HepG2 (cell line): ENCODE results near the gene SLCO4A1.

Experiments
- ERF ChIP-seq: IDR thresholded peaks from 2 replicates; pipeline ENCODE4 v1.6.1; 2018; ENCODE audit warnings: missing biosample characterization, missing genetic modification reagents
- FOXA1 ChIP-seq, 2 experiments: fragments of 450-650 bp in 1 of 2; sonication (generic) in 1 of 2; formaldehyde crosslinking in 1 of 2; IDR thresholded peaks; 2 replicates each; pipeline versions ENCODE4 v1.4.0 to v1.6.1; 2016 to 2020; ENCODE audit warnings: missing genetic modification reagents in 1 of 2
- KDM1A ChIP-seq: IDR thresholded peaks from 2 replicates; pipeline ENCODE4 v1.6.1; 2016; ENCODE audit warnings: missing compliant biosample characterization
- MATR3 ChIP-seq: sonication (generic); formaldehyde crosslinking; IDR thresholded peaks from 2 replicates; pipeline ENCODE4 v1.4.0; 2020; ENCODE audit warnings: missing genetic modification reagents
- POLR2A ChIP-seq, 2 experiments: IDR thresholded peaks; 2 replicates each; pipeline ENCODE4 v1.6.1; 2011; ENCODE audit warnings: low read depth in 2 of 2, low read length in 2 of 2, mild to moderate bottlenecking in 1 of 2, moderate library complexity in 1 of 2; ENCODE audit not compliant: insufficient read depth in 1 of 2
- TP53 ChIP-seq: sonication (generic); formaldehyde crosslinking; conservative IDR thresholded peaks from 2 replicates; pipeline ENCODE4 v1.4.0; 2020; ENCODE audit warnings: missing genetic modification reagents
- ZNF572 ChIP-seq: sonication (generic); formaldehyde crosslinking; IDR thresholded peaks from 2 replicates; pipeline ENCODE4 v1.5.1; 2020; ENCODE audit warnings: mild to moderate bottlenecking, missing genetic modification reagents
- ZZZ3 ChIP-seq: sonication (generic); formaldehyde crosslinking; IDR thresholded peaks from 2 replicates; pipeline ENCODE4 v1.4.0; 2020; ENCODE audit warnings: missing genetic modification reagents, mild to moderate bottlenecking, borderline replicate concordance
- TF ChIP-seq, protein P1 (sequence below): IDR thresholded peaks from 2 replicates; pipeline ENCODE4 v1.6.1; 2012; ENCODE audit warnings: inconsistent platforms
- TF ChIP-seq, protein P2 (sequence below): fragments of 450-650 bp; IDR thresholded peaks from 2 replicates; pipeline ENCODE4 v1.6.1; 2017; ENCODE audit warnings: mild to moderate bottlenecking
- TF ChIP-seq, protein P3 (sequence below): sonication (generic); formaldehyde crosslinking; conservative IDR thresholded peaks from 2 replicates; pipeline ENCODE4 v1.8.0; 2022; ENCODE audit warnings: low read depth, missing genetic modification reagents
- TF ChIP-seq, protein P4 (sequence below): sonication (generic); formaldehyde crosslinking; IDR thresholded peaks from 2 replicates; pipeline ENCODE4 v1.5.0; 2020; ENCODE audit warnings: mild to moderate bottlenecking, missing genetic modification reagents

DNA sequence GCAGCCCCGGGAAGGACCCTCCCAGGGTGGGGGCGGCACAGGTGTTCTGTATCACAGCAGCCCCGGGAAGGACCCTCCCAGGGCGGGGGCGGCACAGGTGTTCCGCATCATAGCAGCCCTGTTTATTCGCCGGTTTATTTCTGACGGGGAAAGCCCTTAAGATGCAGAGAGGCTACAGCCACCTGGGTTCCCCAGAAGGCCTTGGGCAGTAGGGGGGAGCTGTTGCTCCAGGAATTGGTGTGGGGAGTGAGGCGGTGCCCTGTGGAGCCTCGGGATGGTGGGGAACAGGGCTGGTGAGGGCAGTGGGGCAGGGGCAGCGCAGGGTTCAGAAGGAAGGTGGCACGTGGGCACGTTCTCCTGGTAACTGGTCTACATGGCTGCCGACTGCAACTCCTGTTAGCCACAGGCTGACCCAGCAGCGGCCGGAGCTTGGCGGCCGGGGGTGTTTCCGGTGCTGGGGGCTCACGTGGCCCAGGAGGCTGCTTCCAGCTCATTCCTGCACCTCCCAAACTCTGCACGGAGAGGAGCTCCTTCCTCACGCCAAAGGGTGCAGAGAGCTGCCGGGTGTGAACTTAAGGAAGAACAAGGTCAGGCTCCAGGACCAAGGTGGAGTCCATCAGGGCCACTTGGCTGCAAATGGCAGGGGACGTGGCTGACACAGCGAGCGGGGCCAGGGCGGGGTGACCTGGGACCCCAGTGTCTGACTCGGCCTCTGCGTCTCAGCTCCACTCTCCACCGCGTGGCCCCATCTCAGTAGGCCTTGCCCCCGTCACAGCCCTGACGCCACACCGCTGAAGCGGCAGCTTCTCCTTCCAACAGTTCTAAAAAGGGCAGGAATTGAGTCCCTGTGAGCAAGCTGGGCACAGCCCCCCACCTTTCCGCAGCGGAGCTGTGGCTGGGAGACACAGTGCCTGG lies 13.2 kb downstream of the SLCO4A1 start:
- TF ChIP-seq TP53 (CRISPR knock-in tag) (no peak), ERF (CRISPR knock-in tag) (no peak), FOXA1 (IDR thresholded peaks at IDR 0.05) (no peak), FOXA1 (CRISPR knock-in tag; IDR thresholded peaks at IDR 0.05) (no peak), KDM1A (CRISPR knock-in tag) (no peak), ZNF572 (CRISPR knock-in tag) (no peak), POLR2A (IDR thresholded peaks at IDR 0.05; ENCODE audit: insufficient read depth in 1 of 2, low read depth in 2 of 2, low read length in 2 of 2) (no peak), MATR3 (CRISPR knock-in tag) (no peak), ZZZ3 (CRISPR knock-in tag) (no peak)
- TF ChIP-seq, protein P1, sequence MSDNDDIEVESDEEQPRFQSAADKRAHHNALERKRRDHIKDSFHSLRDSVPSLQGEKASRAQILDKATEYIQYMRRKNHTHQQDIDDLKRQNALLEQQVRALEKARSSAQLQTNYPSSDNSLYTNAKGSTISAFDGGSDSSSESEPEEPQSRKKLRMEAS = no peak
- TF ChIP-seq, protein P2, sequence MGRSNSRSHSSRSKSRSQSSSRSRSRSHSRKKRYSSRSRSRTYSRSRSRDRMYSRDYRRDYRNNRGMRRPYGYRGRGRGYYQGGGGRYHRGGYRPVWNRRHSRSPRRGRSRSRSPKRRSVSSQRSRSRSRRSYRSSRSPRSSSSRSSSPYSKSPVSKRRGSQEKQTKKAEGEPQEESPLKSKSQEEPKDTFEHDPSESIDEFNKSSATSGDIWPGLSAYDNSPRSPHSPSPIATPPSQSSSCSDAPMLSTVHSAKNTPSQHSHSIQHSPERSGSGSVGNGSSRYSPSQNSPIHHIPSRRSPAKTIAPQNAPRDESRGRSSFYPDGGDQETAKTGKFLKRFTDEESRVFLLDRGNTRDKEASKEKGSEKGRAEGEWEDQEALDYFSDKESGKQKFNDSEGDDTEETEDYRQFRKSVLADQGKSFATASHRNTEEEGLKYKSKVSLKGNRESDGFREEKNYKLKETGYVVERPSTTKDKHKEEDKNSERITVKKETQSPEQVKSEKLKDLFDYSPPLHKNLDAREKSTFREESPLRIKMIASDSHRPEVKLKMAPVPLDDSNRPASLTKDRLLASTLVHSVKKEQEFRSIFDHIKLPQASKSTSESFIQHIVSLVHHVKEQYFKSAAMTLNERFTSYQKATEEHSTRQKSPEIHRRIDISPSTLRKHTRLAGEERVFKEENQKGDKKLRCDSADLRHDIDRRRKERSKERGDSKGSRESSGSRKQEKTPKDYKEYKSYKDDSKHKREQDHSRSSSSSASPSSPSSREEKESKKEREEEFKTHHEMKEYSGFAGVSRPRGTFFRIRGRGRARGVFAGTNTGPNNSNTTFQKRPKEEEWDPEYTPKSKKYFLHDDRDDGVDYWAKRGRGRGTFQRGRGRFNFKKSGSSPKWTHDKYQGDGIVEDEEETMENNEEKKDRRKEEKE = no peak
- TF ChIP-seq, protein P3, sequence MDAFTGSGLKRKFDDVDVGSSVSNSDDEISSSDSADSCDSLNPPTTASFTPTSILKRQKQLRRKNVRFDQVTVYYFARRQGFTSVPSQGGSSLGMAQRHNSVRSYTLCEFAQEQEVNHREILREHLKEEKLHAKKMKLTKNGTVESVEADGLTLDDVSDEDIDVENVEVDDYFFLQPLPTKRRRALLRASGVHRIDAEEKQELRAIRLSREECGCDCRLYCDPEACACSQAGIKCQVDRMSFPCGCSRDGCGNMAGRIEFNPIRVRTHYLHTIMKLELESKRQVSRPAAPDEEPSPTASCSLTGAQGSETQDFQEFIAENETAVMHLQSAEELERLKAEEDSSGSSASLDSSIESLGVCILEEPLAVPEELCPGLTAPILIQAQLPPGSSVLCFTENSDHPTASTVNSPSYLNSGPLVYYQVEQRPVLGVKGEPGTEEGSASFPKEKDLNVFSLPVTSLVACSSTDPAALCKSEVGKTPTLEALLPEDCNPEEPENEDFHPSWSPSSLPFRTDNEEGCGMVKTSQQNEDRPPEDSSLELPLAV (CRISPR knock-in tag) = no peak
- TF ChIP-seq, protein P4, sequence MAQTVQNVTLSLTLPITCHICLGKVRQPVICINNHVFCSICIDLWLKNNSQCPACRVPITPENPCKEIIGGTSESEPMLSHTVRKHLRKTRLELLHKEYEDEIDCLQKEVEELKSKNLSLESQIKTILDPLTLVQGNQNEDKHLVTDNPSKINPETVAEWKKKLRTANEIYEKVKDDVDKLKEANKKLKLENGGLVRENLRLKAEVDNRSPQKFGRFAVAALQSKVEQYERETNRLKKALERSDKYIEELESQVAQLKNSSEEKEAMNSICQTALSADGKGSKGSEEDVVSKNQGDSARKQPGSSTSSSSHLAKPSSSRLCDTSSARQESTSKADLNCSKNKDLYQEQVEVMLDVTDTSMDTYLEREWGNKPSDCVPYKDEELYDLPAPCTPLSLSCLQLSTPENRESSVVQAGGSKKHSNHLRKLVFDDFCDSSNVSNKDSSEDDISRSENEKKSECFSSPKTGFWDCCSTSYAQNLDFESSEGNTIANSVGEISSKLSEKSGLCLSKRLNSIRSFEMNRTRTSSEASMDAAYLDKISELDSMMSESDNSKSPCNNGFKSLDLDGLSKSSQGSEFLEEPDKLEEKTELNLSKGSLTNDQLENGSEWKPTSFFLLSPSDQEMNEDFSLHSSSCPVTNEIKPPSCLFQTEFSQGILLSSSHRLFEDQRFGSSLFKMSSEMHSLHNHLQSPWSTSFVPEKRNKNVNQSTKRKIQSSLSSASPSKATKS (CRISPR knock-in tag) = no peak
